Body of pancreas (tissue), 4 donors: Measurements from ENCODE around the gene GALNT8.
"Not testable (repeated sequence)": the region's sequence is repeated elsewhere in the genome, so short reads cannot be mapped to it uniquely, and the experiment has no call there.

ENCODE experiments used
- CTCF ChIP-seq, 7 experiments: fragments of 450-650 bp in 4 of 7; fragments of 200-600 bp in 3 of 7; sonication (generic) in 3 of 7; IDR thresholded peaks; one replicate each; pipeline ENCODE4 v1.5.1; 2016 to 2019; ENCODE audit warnings: antibody characterized with exemption in 7 of 7
- POLR2A ChIP-seq, 3 donors: fragments of 450-650 bp; IDR thresholded peaks; one replicate each; pipeline ENCODE4 v1.6.1; 2016; ENCODE audit warnings: antibody characterized with exemption in 3 of 3, mild to moderate bottlenecking in 2 of 3

DNA sequence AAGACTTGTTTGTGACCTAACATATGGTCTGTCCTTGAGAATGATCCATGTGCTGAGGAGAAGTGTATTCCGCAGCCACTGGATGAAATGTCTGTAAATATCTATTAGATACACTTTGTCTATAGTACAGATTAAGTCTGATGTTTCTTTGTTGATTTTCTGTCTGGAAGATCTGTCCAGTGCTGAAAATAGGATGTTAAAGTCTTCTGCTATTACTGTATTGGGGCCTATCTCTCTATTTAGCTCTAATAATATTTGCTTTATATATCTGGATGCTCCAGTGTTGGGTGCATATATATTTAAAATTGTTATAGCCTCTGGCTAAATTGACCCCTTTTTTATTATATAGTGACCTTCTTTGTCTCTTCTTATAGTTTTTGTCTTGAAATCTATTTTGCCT is 31.5 kb downstream of the GALNT8 start:
- not testable (repeated sequence) for TF ChIP-seq CTCF, POLR2A (IDR thresholded peaks at IDR 0.05)
